ENCODE data around the gene PPP1R1A. TPM values are rescaled to one million over a fixed set of nuclear protein-coding genes. Genes with fewer than 3 reads are reported as not detected.

The PPP1R1A gene
- total RNA-seq, 2 experiments from 2014 or later, result not detected

DNA sequence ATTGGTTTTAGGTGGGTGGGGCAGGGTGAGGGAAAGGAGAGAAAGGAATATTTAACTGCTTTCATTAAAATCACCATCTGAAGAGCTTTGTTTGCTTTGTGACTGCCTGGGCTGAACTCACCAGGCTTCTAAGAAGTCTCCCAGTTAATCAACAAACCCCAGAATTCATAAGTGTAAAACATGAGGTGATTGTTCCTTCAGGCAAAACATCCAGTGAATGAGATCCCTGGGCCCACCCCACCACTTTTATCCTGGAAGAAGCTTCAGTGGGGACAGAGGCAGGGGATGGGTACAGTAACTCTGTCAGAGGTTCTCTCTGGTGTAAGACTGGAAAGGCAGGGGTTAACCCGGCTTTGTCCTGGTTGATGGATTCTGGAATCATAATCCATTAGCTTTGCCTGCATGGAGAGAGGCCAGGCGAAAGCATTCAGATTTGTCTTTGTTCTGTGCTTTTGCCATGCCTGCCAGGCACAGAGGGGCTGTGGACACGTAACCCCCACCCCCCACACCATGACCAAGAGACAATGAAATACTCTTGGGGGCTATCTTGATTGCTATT is 22.4 kb downstream of the PPP1R1A start:
- Histone ChIP-seq H3K9me3 (ENCODE audit: low read length) (no peaks in the 10 kb centered on the region), H3K4me2 (ENCODE audit: low read length) (no peak overlapping the region), H4K20me1 (ENCODE audit: insufficient read depth, low read length) (no peaks in the 10 kb centered on the region), H3K79me2 (ENCODE audit: insufficient read depth, low read depth, low read length) (no peaks in the 10 kb centered on the region), H3K27ac (ENCODE audit: low read depth, low read length, poor library complexity, severe bottlenecking) (no peak overlapping the region), H3K4me3 (ENCODE audit: low read depth, low read length, poor library complexity, severe bottlenecking) (no peak overlapping the region), H2AFZ (ENCODE audit: low read length) (no peak overlapping the region), H3K9me2 (ENCODE audit: insufficient read depth, low read length) (no peaks in the 10 kb centered on the region), H3K4me1 (ENCODE audit: insufficient read depth, low read length, poor library complexity, severe bottlenecking) (no peaks in the 10 kb centered on the region), H3K36me3 (ENCODE audit: insufficient read depth, low read length) (no peaks in the 10 kb centered on the region; the same call in 1 of the 2 replicates)
- intact Hi-C loops (cut with micrococcal nuclease; ENCODE audit: unreplicated experiment), result no loop called here
- CTCF ChIA-PET (ENCODE audit: unreplicated experiment), result no interaction called here
- TF ChIP-seq EZH2phosphoT487 (IDR thresholded peaks at IDR 0.05; ENCODE audit: borderline replicate concordance, low read depth, low read length), result no peak
- TF ChIP-seq, protein P1, sequence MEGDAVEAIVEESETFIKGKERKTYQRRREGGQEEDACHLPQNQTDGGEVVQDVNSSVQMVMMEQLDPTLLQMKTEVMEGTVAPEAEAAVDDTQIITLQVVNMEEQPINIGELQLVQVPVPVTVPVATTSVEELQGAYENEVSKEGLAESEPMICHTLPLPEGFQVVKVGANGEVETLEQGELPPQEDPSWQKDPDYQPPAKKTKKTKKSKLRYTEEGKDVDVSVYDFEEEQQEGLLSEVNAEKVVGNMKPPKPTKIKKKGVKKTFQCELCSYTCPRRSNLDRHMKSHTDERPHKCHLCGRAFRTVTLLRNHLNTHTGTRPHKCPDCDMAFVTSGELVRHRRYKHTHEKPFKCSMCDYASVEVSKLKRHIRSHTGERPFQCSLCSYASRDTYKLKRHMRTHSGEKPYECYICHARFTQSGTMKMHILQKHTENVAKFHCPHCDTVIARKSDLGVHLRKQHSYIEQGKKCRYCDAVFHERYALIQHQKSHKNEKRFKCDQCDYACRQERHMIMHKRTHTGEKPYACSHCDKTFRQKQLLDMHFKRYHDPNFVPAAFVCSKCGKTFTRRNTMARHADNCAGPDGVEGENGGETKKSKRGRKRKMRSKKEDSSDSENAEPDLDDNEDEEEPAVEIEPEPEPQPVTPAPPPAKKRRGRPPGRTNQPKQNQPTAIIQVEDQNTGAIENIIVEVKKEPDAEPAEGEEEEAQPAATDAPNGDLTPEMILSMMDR (conservative IDR thresholded peaks at IDR 0.05; ENCODE audit: low read length), result no peak
- BruUV-seq (replicated peaks), result no TSS peak
- DNase-seq (ENCODE audit: low spot score), result no peak
- POLR2A ChIA-PET, result interaction anchor here (0.7 kb wide), 1 partner anchor 11 kb away, joined by 3 read pairs; no protein-coding TSS in a partner anchor

DNA sequence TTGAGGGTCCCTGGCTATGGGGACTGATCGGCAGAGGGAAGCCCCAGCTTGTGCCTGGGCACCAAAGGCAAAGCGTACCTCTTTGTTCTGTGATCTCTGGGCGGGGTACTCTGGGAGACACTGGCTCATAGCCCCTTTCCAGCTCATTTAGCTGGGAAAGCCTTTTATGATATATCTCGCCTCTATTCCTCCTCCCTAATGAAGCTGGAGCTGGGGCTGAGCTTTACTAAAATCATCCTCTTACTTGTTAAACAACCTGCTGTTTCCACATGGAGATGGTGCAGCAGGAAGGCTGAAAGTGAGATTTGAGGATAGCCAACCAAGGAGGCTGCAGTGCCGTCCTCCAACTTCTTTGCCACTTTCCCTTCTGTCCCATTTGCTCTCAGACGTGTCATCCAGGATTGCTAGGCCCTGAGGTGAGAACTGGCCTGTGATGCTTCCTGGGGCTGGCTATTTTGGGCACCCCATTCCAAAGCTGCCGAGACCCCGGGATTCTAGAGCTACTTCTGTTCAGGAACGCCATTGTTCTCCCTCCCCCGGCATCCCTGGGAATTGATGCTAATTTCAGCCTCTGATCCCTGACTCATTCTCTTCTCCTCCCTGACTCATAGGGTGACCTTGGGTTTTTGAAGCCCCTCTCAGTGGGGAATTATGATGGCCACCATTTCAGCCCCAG is 23.0 kb downstream of the PPP1R1A start:
- TF ChIP-seq, protein P1 (conservative IDR thresholded peaks at IDR 0.05; ENCODE audit: low read length), result no peak
- TF ChIP-seq EZH2phosphoT487 (IDR thresholded peaks at IDR 0.05; ENCODE audit: borderline replicate concordance, low read depth, low read length), result no peak
- H3K9me3 ChIP-seq (ENCODE audit: low read length), result no peaks in the 10 kb centered on the region
- DNase-seq (ENCODE audit: low spot score), result no peak
- no peaks in the 10 kb centered on the region for H3K9me2 ChIP-seq (ENCODE audit: insufficient read depth, low read length)
- CTCF ChIA-PET (ENCODE audit: unreplicated experiment), result no interaction called here
- no peak overlapping the region for H3K4me3 ChIP-seq (ENCODE audit: low read depth, low read length, poor library complexity, severe bottlenecking)
- no TSS peak for BruUV-seq (replicated peaks)
- H3K79me2 ChIP-seq (ENCODE audit: insufficient read depth, low read depth, low read length), result no peaks in the 10 kb centered on the region
- no peak overlapping the region for H2AFZ ChIP-seq (ENCODE audit: low read length)
- peaks cover 4% of the 10 kb centered on the region for H3K4me1 ChIP-seq (ENCODE audit: insufficient read depth, low read length, poor library complexity, severe bottlenecking)
- intact Hi-C loops (cut with micrococcal nuclease; ENCODE audit: unreplicated experiment), result no loop called here
- H3K4me2 ChIP-seq (ENCODE audit: low read length), result no peak overlapping the region
- POLR2A ChIA-PET, result interaction anchor here (0.7 kb wide), 1 partner anchor 11 kb away, joined by 3 read pairs; no protein-coding TSS in a partner anchor
- no peak overlapping the region for H3K27ac ChIP-seq (ENCODE audit: low read depth, low read length, poor library complexity, severe bottlenecking)
- no peaks in the 10 kb centered on the region; the same call in 1 of the 2 replicates for H3K36me3 ChIP-seq (ENCODE audit: insufficient read depth, low read length)
- no peaks in the 10 kb centered on the region for H4K20me1 ChIP-seq (ENCODE audit: insufficient read depth, low read length)

DNA sequence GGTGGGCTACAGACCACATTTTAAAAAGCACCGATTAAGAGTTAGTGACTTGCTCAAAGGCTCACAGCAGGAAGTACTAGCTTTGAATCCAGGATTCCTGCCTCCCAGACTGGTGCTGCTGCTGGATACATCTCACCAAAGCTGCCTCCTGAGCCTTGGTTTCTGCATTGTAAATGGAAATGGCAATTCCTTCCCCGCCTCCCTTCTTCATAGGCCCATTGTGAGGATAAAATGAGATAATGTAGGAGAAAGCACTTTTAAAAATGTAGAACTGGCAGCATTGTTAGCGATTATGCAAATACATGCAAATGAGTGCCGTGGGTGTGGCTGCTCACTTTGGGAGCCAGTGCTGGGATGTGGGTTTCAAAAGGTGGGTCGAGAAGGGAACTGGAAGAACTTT is 23.7 kb downstream of the PPP1R1A start:
- TF ChIP-seq EZH2phosphoT487 (IDR thresholded peaks at IDR 0.05; ENCODE audit: borderline replicate concordance, low read depth, low read length), result no peak
- TF ChIP-seq, protein P1 (conservative IDR thresholded peaks at IDR 0.05; ENCODE audit: low read length), result no peak
- Histone ChIP-seq H3K27ac (ENCODE audit: low read depth, low read length, poor library complexity, severe bottlenecking) (no peak overlapping the region), H3K9me3 (ENCODE audit: low read length) (no peaks in the 10 kb centered on the region), H4K20me1 (ENCODE audit: insufficient read depth, low read length) (no peaks in the 10 kb centered on the region), H3K4me1 (ENCODE audit: insufficient read depth, low read length, poor library complexity, severe bottlenecking) (peaks cover 8% of the 10 kb centered on the region), H3K79me2 (ENCODE audit: insufficient read depth, low read depth, low read length) (no peaks in the 10 kb centered on the region), H3K4me3 (ENCODE audit: low read depth, low read length, poor library complexity, severe bottlenecking) (no peak overlapping the region), H2AFZ (ENCODE audit: low read length) (no peak overlapping the region), H3K4me2 (ENCODE audit: low read length) (no peak overlapping the region), H3K9me2 (ENCODE audit: insufficient read depth, low read length) (no peaks in the 10 kb centered on the region), H3K36me3 (ENCODE audit: insufficient read depth, low read length) (no peaks in the 10 kb centered on the region)
- ChIA-PET POLR2A (no interaction called here), CTCF (ENCODE audit: unreplicated experiment) (no interaction called here)
- DNase-seq (ENCODE audit: low spot score), result no peak
- no TSS peak for BruUV-seq (replicated peaks)
- intact Hi-C loops (cut with micrococcal nuclease; ENCODE audit: unreplicated experiment), result no loop called here

Measured in OCI-LY7 (cell line).